Measurements from ENCODE around the gene MCCC2.
"Not testable (repeated sequence)": the region's sequence is repeated elsewhere in the genome, so short reads cannot be mapped to it uniquely, and the experiment has no call there.

The MCCC2 gene

GRCh38 chr5:71600783-71601182 lies 13.6 kb downstream of the MCCC2 start:
- DNase-seq = no peak

GRCh38 chr5:71601222-71602026 lies 14.3 kb downstream of the MCCC2 start:
- DNase-seq = peak; percentile 86

GRCh38 chr5:71609916-71610315 lies 22.8 kb downstream of the MCCC2 start:
- not testable (repeated sequence) for DNase-seq

- DNase-seq = no peak
Observed at GRCh38 chr5:71615809-71616208, 28.7 kb downstream of the MCCC2 start.

GRCh38 chr5:71620630-71621029 lies 33.5 kb downstream of the MCCC2 start:
- DNase-seq = no peak

- DNase-seq = no peak
Observed at GRCh38 chr5:71621268-71621667, 34.1 kb downstream of the MCCC2 start.

- DNase-seq = no peak
Observed at GRCh38 chr5:71621741-71622140, 34.6 kb downstream of the MCCC2 start.

GRCh38 chr5:71623221-71623794 lies 36.2 kb downstream of the MCCC2 start:
- no peak for DNase-seq

- DNase-seq = no peak
Observed at GRCh38 chr5:71629950-71630349, 42.8 kb downstream of the MCCC2 start.

GRCh38 chr5:71631070-71631469 lies 43.9 kb downstream of the MCCC2 start:
- no peak for DNase-seq

GRCh38 chr5:71632168-71632567 lies 45.0 kb downstream of the MCCC2 start:
- DNase-seq = no peak

- DNase-seq = no peak
Observed at GRCh38 chr5:71633255-71634155, 46.4 kb downstream of the MCCC2 start.

GRCh38 chr5:71637133-71637532 lies 50.0 kb downstream of the MCCC2 start:
- no peak for DNase-seq

- no peak for DNase-seq
Observed at GRCh38 chr5:71640408-71640807, 53.3 kb downstream of the MCCC2 start.

GRCh38 chr5:71645030-71645429 lies 57.9 kb downstream of the MCCC2 start:
- no peak for DNase-seq

GRCh38 chr5:71650940-71651339 lies 63.8 kb downstream of the MCCC2 start:
- not testable (repeated sequence) for DNase-seq

- no peak for DNase-seq
Observed at GRCh38 chr5:71651579-71651978, 64.4 kb downstream of the MCCC2 start.

GRCh38 chr5:71652349-71652748 lies 65.2 kb downstream of the MCCC2 start:
- DNase-seq = no peak

- no peak for DNase-seq
Observed at GRCh38 chr5:71652803-71653543, 65.8 kb downstream of the MCCC2 start.

- DNase-seq = no peak
Observed at GRCh38 chr5:71658916-71659662, 71.9 kb downstream of the MCCC2 start.

GRCh38 chr5:71662381-71662780 lies 75.2 kb downstream of the MCCC2 start:
- no peak for DNase-seq
